GM18861 (cell line): ENCODE data around the gene PI4KB.
"Not testable (repeated sequence)": the region's sequence is repeated elsewhere in the genome, so short reads cannot be mapped to it uniquely, and the experiment has no call there.

Experiments
- ATAC-seq: cut with Tn5 transposase; IDR thresholded peaks from one replicate; pipeline ENCODE4 v1.9.1; 2021; ENCODE audit not compliant: unreplicated experiment

The PI4KB gene

GRCh38 chr1:151281969-151282882, 45.0 kb downstream of the PI4KB start, which contains the start of gene ZNF687:
ZNF687 (plus strand) TSS chr1:151282299; CDS start chr1:151286292, 3,993 bp downstream.
- peak; percentile 80 for ATAC-seq

GRCh38 chr1:151281225-151281968, 45.8 kb downstream of the PI4KB start:
- peak; percentile 22 for ATAC-seq

- ATAC-seq = no peak
These were observed 50.0 kb downstream of the PI4KB start for GRCh38 chr1:151277249-151277648.

- ATAC-seq = not testable (repeated sequence)
These were observed 51.9 kb downstream of the PI4KB start for GRCh38 chr1:151275341-151275740.

- ATAC-seq = no peak
These were observed 53.2 kb downstream of the PI4KB start for GRCh38 chr1:151273924-151274466.

- ATAC-seq = no peak
These were observed 59.5 kb downstream of the PI4KB start for GRCh38 chr1:151267760-151268159.

GRCh38 chr1:151266821-151267220, 60.4 kb downstream of the PI4KB start:
- no peak for ATAC-seq

- ATAC-seq = no peak
These were observed 60.9 kb downstream of the PI4KB start for GRCh38 chr1:151266315-151266714.

- no peak for ATAC-seq
These were observed 61.6 kb downstream of the PI4KB start for GRCh38 chr1:151265446-151266236.

- no peak for ATAC-seq
These were observed 67.9 kb downstream of the PI4KB start for GRCh38 chr1:151259351-151259750.

GRCh38 chr1:151255381-151255780, 71.8 kb downstream of the PI4KB start:
- no peak for ATAC-seq

- ATAC-seq = peak; percentile 85
These were observed 72.7 kb downstream of the PI4KB start, which contains the start of gene PSMD4 for GRCh38 chr1:151254217-151255213. PSMD4 (plus strand) TSS chr1:151254734; CDS start chr1:151254783, 49 bp downstream.

GRCh38 chr1:151251656-151252470, 75.4 kb downstream of the PI4KB start:
- no peak for ATAC-seq

- ATAC-seq = no peak
These were observed 80.4 kb downstream of the PI4KB start for GRCh38 chr1:151246786-151247185.

- ATAC-seq = no peak
These were observed 83.5 kb downstream of the PI4KB start for GRCh38 chr1:151243683-151244216.

GRCh38 chr1:151242442-151242841, 84.8 kb downstream of the PI4KB start:
- ATAC-seq = no peak
